GM21529 (cell line): ENCODE data around the gene GDPD3.

Source experiments
- ATAC-seq: cut with Tn5 transposase; IDR thresholded peaks from one replicate; pipeline ENCODE4 v1.9.1; 2021; ENCODE audit not compliant: unreplicated experiment

GDPD3 gene

GRCh38 chr16:30060836-30061554 lies 52.3 kb downstream of the GDPD3 start:
- no peak for ATAC-seq

GRCh38 chr16:30060346-30060745 lies 53.0 kb downstream of the GDPD3 start:
- ATAC-seq = no peak

GRCh38 chr16:30054959-30055553 lies 58.3 kb downstream of the GDPD3 start:
- no peak for ATAC-seq
